CD4-positive, alpha-beta T cell (primary cell): ENCODE data around the gene MAGEB4. TPM values are rescaled to one million over a fixed set of nuclear protein-coding genes. Genes with fewer than 3 reads are reported as not detected.

ENCODE experiments used
- ATAC-seq: fragments of 200-7000 bp; cut with Tn5 transposase; one replicate; pipeline ENCODE4 v1.10.0; 2022; ENCODE audit warnings: mild to moderate bottlenecking; ENCODE audit not compliant: poor library complexity
- CTCF ChIA-PET: fragments of 350-600 bp; sonication (Branson Sonifier 250); formaldehyde crosslinking; loops from one replicate; lab custom pipeline; 2021; ENCODE audit warnings: antibody characterized with exemption, inconsistent platforms; lab: Charles Lee
- POLR2A ChIA-PET: fragments of 350-600 bp; sonication (Branson Sonifier 250); formaldehyde crosslinking; loops from one replicate; lab custom pipeline; 2021; ENCODE audit warnings: antibody characterized with exemption, inconsistent platforms; lab: Charles Lee
- DNase-seq, 14 experiments: peaks; one replicate each; pipeline ENCODE4 v3.0.0-alpha.2; 2013 to 2020; ENCODE audit warnings: mixed read lengths in 2 of 14
- H3K27ac ChIP-seq, 2 donors: one replicate each; pipeline versions ENCODE4 v1.5.1 to v1.7.0; 2013; ENCODE audit warnings: low read length in 2 of 2, low read depth in 1 of 2, mild to moderate bottlenecking in 1 of 2
- H3K27me3 ChIP-seq, 2 experiments: 1 replicate in 1 of 2; 2 replicates in 1 of 2; pipeline versions ENCODE4 v1.6.1 to v1.7.0; 2013; ENCODE audit warnings: low read length in 2 of 2, control low read depth in 1 of 2, mild to moderate bottlenecking in 1 of 2, moderate library complexity in 1 of 2; ENCODE audit not compliant: insufficient read depth in 2 of 2, control insufficient read depth in 1 of 2
- H3K36me3 ChIP-seq: one replicate; pipeline ENCODE4 v1.6.1; 2013; ENCODE audit warnings: low read length, control low read depth; ENCODE audit not compliant: insufficient read depth
- H3K4me1 ChIP-seq: one replicate; pipeline ENCODE4 v1.6.1; 2013; ENCODE audit warnings: low read length, control low read depth; ENCODE audit not compliant: insufficient read depth
- H3K4me3 ChIP-seq: one replicate; pipeline ENCODE4 v1.5.1; 2013; ENCODE audit warnings: mild to moderate bottlenecking, low read length, moderate library complexity
- H3K9me3 ChIP-seq, 2 experiments: 1 replicate in 1 of 2; 2 replicates in 1 of 2; pipeline versions ENCODE4 v1.6.1 to v1.7.0; 2013; ENCODE audit warnings: low read length in 2 of 2, mild to moderate bottlenecking in 2 of 2, control low read depth in 1 of 2, moderate library complexity in 1 of 2; ENCODE audit not compliant: control insufficient read depth in 1 of 2, insufficient read depth in 1 of 2
- H3K27ac Mint-ChIP-seq: one replicate; pipeline ENCODE4 v1.8.0; 2020; ENCODE audit warnings: mixed read lengths
- H3K27me3 Mint-ChIP-seq: one replicate; pipeline ENCODE4 v1.8.0; 2021; ENCODE audit warnings: mixed read lengths
- H3K36me3 Mint-ChIP-seq: one replicate; pipeline ENCODE4 v1.8.0; 2021; ENCODE audit warnings: low read depth, mixed read lengths
- H3K4me1 Mint-ChIP-seq: one replicate; pipeline ENCODE4 v1.8.0; 2021; ENCODE audit warnings: low read depth, mixed read lengths
- H3K4me3 Mint-ChIP-seq: one replicate; pipeline ENCODE4 v1.8.0; 2020; ENCODE audit warnings: mild to moderate bottlenecking, mixed read lengths
- H3K9me3 Mint-ChIP-seq: one replicate; pipeline ENCODE4 v1.8.0; 2020; ENCODE audit warnings: mixed read lengths
- intact Hi-C, 2 experiments: fragments of 100-400 bp; cut with DNase I in 1 of 2; cut with micrococcal nuclease in 1 of 2; formaldehyde crosslinking; loops; one replicate each; pipeline versions ENCODE4 v1.15.1 to v1.9.0; 2023 to 2025; cut with DNase I, micrococcal nuclease
- total RNA-seq, 174 experiments: library from RNA in 2 of 174; stranded (reverse) in 2 of 174; gene quantifications; one replicate each; pipeline ENCODE4 v1.2.3 and lab custom pipeline; 2021 to 2026
- TF ChIP-seq, protein P1 (sequence below): fragments of 200-600 bp; IDR thresholded peaks from one replicate; pipeline ENCODE4 v1.8.0; 2022; ENCODE audit warnings: antibody characterized with exemption, mild to moderate bottlenecking

The MAGEB4 gene
- total RNA-seq, 2 experiments from 2014 or later = not detected

DNA sequence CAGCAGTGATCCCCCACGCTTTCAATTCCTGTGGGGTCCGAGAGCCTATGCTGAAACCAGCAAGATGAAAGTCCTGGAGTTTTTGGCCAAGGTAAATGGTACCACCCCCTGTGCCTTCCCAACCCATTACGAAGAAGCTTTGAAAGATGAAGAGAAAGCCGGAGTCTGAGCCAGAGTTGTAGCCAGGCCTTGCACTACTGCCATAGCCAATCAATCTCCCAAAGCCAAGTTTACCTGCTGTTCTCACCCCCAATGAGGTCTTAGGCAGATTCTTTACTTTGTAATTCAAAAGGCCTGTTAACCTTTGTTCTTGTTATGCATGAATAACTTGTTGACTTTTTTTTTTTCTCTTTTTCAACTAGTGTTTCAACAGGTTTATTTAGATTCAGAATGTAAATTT lies 22.4 kb upstream of the MAGEB4 start:
- Mint-ChIP-seq H3K9me3 (no peaks in the 10 kb centered on the region), H3K27ac (no peak overlapping the region), H3K27me3 (no peaks in the 10 kb centered on the region), H3K36me3 (no peaks in the 10 kb centered on the region), H3K4me3 (no peak overlapping the region), H3K4me1 (no peaks in the 10 kb centered on the region)
- TF ChIP-seq, protein P1, sequence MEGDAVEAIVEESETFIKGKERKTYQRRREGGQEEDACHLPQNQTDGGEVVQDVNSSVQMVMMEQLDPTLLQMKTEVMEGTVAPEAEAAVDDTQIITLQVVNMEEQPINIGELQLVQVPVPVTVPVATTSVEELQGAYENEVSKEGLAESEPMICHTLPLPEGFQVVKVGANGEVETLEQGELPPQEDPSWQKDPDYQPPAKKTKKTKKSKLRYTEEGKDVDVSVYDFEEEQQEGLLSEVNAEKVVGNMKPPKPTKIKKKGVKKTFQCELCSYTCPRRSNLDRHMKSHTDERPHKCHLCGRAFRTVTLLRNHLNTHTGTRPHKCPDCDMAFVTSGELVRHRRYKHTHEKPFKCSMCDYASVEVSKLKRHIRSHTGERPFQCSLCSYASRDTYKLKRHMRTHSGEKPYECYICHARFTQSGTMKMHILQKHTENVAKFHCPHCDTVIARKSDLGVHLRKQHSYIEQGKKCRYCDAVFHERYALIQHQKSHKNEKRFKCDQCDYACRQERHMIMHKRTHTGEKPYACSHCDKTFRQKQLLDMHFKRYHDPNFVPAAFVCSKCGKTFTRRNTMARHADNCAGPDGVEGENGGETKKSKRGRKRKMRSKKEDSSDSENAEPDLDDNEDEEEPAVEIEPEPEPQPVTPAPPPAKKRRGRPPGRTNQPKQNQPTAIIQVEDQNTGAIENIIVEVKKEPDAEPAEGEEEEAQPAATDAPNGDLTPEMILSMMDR = no peak
- DNase-seq (no peak), ATAC-seq (no peak)
- H3K27ac ChIP-seq = no peak overlapping the region
- ChIA-PET POLR2A (no interaction called here), CTCF (no interaction called here)
- no peaks in the 10 kb centered on the region for H3K27me3 ChIP-seq
- H3K4me3 ChIP-seq = no peak overlapping the region
- intact Hi-C loops = no loop called here
- H3K4me1 ChIP-seq = no peaks in the 10 kb centered on the region
- peaks cover 0 to 6% of the 10 kb centered on the region in 2 experiments for H3K9me3 ChIP-seq
- no peaks in the 10 kb centered on the region for H3K36me3 ChIP-seq

DNA sequence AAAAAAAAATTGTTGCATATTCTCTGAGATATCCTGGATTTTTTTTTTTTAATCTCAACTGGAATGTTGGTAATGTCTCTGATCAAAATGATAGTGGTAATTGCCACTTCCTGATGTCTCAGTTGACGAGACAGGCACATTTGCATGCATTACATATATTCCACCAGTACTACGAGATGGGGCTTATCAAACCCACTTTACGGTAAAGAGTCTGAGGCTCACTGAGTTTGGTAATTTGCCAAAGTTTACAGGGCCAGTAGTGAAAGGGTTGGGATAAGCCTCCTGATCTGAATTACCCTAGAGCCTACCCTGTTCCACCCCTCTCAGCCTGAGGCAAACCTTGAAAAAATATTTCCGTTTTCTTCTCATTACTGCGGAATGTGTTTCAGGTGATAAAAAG lies 21.1 kb upstream of the MAGEB4 start:
- Histone ChIP-seq H3K36me3 (no peaks in the 10 kb centered on the region), H3K27me3 (no peaks in the 10 kb centered on the region), H3K27ac (no peak overlapping the region), H3K4me1 (no peaks in the 10 kb centered on the region), H3K9me3 (no peaks in the 10 kb centered on the region), H3K4me3 (no peak overlapping the region)
- ATAC-seq (no peak), DNase-seq (no peak)
- Mint-ChIP-seq H3K4me1 (no peaks in the 10 kb centered on the region), H3K9me3 (no peaks in the 10 kb centered on the region), H3K27ac (no peak overlapping the region), H3K4me3 (no peak overlapping the region), H3K27me3 (no peaks in the 10 kb centered on the region), H3K36me3 (no peaks in the 10 kb centered on the region)
- ChIA-PET CTCF (no interaction called here), POLR2A (no interaction called here)
- intact Hi-C loops = no loop called here
- TF ChIP-seq, protein P1 = no peak

DNA sequence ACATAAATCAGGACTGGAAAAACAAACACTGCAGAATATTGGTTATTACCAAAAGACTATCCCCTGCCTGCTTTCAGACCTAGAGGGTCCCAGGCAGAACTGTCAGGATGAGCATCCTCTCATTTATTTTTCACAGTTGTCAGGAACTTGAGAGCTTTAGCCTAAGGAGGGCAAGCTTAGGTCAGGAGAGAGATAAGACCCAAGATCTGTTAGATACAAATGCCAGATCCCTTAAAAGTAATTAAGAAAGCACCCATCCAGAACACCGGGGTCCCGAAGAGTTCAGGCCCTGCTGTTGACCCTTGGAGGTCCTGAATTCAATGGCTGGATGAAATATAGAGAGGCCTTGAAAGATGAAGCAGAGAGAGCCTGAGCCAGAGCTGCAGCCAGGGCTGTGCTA lies 17.3 kb upstream of the MAGEB4 start:
- H3K4me3 ChIP-seq = no peak overlapping the region
- no peaks in the 10 kb centered on the region for H3K27me3 ChIP-seq
- no peaks in the 10 kb centered on the region for H3K36me3 ChIP-seq
- no peak overlapping the region for H3K27ac Mint-ChIP-seq
- H3K27me3 Mint-ChIP-seq = no peaks in the 10 kb centered on the region
- H3K9me3 Mint-ChIP-seq = no peaks in the 10 kb centered on the region
- no peaks in the 10 kb centered on the region for H3K36me3 Mint-ChIP-seq
- no peaks in the 10 kb centered on the region for H3K4me1 ChIP-seq
- no peak overlapping the region for H3K27ac ChIP-seq
- POLR2A ChIA-PET = no interaction called here
- CTCF ChIA-PET = no interaction called here
- no peaks in the 10 kb centered on the region for H3K4me1 Mint-ChIP-seq
- H3K4me3 Mint-ChIP-seq = no peak overlapping the region
- no peaks in the 10 kb centered on the region for H3K9me3 ChIP-seq
- no peak for ATAC-seq
- TF ChIP-seq, protein P1 = no peak
- intact Hi-C loops = no loop called here
- DNase-seq = no peak
